ENCODE measurements around the gene CACFD1.

CACFD1 gene

GRCh38 chr9:133485531-133486260 is 25.9 kb downstream of the CACFD1 start:
- no peak for DNase-seq

- no peak for DNase-seq
Measured at GRCh38 chr9:133487331-133487725, 27.6 kb downstream of the CACFD1 start.

DNA sequence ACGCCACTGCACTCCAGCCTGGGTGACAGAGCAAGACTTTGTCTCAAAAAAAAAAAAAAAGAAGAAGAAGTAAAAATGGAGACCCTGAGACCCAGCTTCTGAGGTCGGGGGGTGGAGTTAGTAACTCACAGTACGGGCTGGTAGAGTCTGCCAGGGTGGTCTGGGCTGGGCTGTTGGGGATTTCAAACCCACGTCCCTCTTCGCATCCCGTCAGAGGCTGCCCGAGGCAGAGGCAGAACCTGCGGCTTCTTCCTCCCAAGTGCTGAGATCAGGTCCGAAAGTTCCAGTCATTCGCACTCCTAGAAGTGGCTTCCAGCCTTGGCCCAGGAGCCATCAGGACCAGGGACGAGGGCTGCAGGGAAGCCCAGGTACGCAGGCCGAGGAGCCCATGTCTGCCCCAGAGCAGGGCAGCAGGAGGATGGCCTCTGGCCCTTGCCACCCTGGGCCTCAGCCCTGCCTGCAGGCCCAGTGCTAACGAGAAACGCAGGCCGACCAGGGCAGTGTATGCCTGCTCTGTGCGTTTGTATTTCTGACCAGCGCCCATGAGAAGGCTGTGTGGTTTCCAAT is 29.0 kb downstream of the CACFD1 start:
- no peak for DNase-seq

- DNase-seq, result no peak
Measured at GRCh38 chr9:133489253-133490190, 29.7 kb downstream of the CACFD1 start.

DNA sequence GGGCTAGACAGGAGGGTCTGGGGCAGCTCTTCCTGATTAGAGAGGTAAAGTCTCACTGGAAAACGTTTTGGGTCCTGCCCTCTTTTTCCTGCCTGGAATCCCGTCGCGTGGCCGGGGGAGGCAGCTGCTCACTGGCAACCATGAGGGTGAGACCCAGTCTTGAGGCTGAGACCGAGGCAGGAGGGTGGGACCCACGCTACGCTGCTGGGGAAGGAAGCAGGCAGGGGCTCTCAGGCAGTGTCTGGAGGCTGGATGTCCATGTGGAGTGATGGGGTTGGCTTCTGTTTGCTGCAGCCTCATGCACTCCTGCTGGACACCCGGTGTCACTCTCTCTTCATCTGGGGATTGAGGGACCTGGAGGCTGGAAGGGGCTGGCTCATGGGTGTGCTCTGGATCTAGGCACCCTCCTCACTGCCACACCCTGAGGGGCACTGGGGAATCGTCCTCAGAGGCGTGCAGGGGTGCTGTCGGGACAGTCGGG is 30.5 kb downstream of the CACFD1 start:
- no peak for DNase-seq

DNA sequence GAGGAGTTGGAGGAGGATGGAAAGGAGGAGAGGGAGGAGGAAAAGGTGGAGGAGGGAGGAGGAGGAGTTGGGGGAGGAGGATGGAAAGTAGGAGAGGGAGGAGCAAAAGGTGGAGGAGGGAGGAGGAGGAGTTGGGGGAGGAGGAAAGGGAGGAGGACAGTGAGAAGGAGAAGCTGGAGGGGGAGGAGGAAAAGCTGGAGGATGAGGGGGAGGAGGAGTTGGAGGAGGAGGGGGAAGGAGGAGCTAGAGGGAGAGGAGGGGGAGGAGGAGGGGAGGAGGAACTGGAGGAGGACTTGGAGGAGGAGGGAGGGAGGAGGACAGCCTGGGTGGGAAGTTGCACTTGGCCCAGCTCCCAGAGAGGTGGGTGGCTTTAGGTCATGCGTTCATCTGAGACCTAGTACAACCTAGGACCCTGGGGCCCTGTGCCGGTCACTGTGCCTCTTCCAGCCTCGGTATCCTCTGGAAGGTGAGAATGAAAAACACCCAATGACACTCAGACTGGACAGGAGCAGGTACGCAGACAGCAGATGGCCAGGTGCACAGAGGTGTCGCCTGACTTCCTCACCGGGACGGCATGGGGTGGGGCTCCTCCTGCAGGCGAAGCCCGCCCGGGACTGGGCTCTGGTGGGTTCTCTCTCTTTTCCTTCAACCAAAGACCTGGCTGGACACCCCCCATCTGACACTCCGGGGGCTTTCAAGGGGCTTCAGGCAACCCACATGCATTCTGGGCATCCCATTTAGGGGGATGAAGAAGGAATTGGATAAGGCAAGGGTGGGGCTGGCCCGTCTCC is 31.3 kb downstream of the CACFD1 start:
- no peak for DNase-seq

- no peak for DNase-seq
Measured at GRCh38 chr9:133491656-133491925, 31.8 kb downstream of the CACFD1 start.

- no peak for DNase-seq
Measured at GRCh38 chr9:133492061-133493021, 32.6 kb downstream of the CACFD1 start.

GRCh38 chr9:133493428-133493827 is 33.6 kb downstream of the CACFD1 start:
- no peak for DNase-seq

GRCh38 chr9:133493845-133494540 is 34.2 kb downstream of the CACFD1 start:
- no peak for DNase-seq

DNA sequence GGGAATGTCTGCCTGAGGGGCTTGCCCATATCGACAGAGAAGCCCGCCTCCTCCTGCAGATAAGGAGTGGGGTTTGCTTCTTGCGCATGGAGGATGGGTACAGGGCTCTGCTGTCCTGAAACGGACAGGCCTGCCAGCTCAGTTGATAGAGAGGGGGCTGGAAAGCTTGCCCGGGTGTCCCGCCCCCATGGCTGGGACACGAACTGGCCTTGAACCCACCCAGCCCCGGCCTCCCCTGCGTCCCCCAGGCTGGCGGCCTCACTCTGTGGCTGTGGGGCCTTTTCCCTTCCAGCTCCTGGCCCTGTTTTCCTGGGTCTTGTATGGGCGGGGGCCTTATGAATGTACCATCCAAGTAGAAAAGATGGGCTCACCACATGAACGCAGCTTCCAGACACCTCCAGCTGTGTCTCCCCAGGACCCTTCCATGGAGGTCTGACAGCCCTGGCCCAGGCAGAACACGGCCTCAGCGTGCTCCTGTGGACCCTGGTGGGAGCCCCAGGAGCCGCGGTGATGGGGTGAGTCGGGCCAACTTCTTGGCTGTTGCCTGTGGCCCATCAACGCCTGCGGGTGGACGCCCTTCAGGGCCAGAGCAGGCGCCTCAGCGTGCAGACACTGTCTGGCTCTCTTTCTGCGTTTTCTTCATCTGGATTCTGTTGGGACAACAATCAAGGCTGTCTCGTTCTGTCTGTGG is 35.0 kb downstream of the CACFD1 start:
- no peak for DNase-seq

DNA sequence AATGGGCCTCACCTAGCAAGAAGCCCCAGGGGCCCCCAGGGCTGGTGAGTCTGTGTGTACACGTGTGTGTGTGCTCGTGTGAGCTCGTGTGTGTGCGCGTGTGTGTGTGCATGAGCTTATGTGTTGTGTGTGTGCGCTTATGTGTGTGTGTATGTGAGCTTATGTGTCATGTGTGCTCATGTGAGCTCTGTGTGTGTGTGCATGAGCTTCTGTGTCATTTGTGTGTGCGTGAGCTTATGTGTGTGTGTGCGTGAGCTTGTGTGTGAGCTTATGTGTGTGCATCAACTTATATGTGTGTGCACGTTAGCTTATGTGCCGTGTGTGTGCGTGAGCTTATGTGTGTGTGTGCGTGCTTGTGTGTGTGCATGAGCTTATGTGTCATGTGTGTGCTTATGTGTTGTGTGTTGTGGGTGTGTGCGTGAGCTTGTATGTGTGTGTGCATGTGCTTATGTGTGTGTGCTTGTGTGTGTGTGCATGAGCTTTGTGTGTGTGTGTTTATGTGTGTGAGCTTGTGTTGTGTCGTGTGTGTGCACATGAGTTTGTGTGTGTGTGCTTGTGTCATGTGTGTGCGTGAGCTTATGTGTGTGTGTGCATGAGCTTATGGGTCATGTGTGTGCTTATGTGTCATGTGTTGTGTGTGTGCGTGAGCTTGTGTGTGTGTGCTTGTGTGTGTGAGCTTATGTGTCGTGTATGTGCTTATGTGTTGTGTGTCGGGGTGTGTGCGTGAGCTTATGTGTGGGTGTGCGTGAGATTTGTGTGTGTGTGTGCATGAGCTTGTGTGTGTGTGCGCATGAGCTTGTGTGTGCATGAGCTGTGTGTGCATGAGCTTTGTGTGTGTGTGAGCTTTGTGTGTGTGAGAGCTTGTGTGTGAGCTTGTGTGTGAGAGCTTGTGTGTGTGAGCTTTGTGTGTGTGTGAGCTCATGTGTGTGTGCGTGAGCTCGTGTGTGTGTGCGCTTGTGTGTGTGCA is 35.8 kb downstream of the CACFD1 start:
- DNase-seq, result no peak

- no peak for DNase-seq
Measured at GRCh38 chr9:133496861-133497842, 37.4 kb downstream of the CACFD1 start.

GRCh38 chr9:133499132-133499891 is 39.5 kb downstream of the CACFD1 start:
- no peak for DNase-seq

- no peak for DNase-seq
Measured at GRCh38 chr9:133499892-133500270, 40.1 kb downstream of the CACFD1 start.

- DNase-seq, result no peak
Measured at GRCh38 chr9:133502112-133502511, 42.3 kb downstream of the CACFD1 start.

DNA sequence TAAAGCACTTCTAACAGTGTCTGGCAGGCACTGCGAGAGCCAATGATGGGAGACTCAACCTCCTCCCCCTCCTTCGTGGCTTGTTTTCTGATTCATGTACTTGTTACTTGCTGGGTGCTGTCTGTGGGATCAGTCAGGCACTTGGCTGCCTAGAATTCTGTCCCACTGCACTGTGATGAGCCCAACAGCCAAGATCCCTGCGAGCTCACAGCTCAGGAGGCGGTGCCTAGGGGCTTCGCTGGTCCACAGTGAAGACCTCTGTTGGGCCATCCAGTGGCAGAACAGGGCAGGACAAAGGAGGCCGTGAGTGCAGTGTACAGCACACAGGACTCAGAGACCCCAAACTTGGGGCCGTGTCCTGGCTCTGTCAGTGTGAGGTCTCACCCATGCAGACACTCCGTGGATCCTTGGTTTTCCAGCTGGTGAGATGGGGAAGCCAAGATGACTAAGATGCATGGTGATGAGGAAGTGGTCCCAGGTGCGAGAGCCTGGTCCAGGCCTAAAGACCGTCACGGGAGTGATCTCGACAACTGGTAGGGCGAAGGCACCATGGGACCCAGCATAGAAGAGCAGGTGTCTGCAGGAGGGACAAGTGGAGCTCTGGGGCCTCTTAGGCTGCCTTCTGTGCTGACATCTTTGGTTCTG is 45.5 kb downstream of the CACFD1 start:
- no peak for DNase-seq
